WTC11 (cell line): ENCODE results near the gene SRPRB.

Experiments
- GABPB1 ChIP-seq: sonication (generic); formaldehyde crosslinking; IDR thresholded peaks from 2 replicates; pipeline ENCODE4 v1.8.1; 2023; ENCODE audit warnings: mild to moderate bottlenecking, missing genetic modification reagents
- IRF2 ChIP-seq: sonication (generic); formaldehyde crosslinking; IDR thresholded peaks from 2 replicates; pipeline ENCODE4 v1.8.0; 2022; ENCODE audit warnings: low read depth, missing genetic modification reagents, borderline replicate concordance
- PRRX2 ChIP-seq: fragments of 250-450 bp; sonication (Bioruptor Pico); IDR thresholded peaks from 2 replicates; pipeline ENCODE4 v1.8.0; 2021; ENCODE audit warnings: mild to moderate bottlenecking
- SOX15 ChIP-seq: fragments of 250-450 bp; sonication (Bioruptor Pico); IDR thresholded peaks from 2 replicates; pipeline ENCODE4 v1.9.0; 2021; ENCODE audit warnings: mild to moderate bottlenecking
- SP1 ChIP-seq: sonication (generic); formaldehyde crosslinking; conservative IDR thresholded peaks from 2 replicates; pipeline ENCODE4 v1.8.1; 2022; ENCODE audit warnings: missing genetic modification reagents
- ZNF121 ChIP-seq: sonication (generic); formaldehyde crosslinking; IDR thresholded peaks from 2 replicates; pipeline ENCODE4 v1.8.0; 2023; ENCODE audit warnings: missing genetic modification reagents
- ZNF138 ChIP-seq: sonication (generic); formaldehyde crosslinking; conservative IDR thresholded peaks from 2 replicates; pipeline ENCODE4 v1.8.1; 2022; ENCODE audit warnings: mild to moderate bottlenecking, moderate library complexity, missing genetic modification reagents
- TF ChIP-seq, protein P1 (sequence below): fragments of 200-600 bp; IDR thresholded peaks from 2 replicates; pipeline ENCODE4 v1.8.0; 2022; ENCODE audit warnings: antibody characterized with exemption
- TF ChIP-seq, protein P2 (sequence below): fragments of 250-450 bp; sonication (Bioruptor Pico); IDR thresholded peaks from 2 replicates; pipeline ENCODE4 v1.9.0; 2021; ENCODE audit warnings: moderate library complexity, mild to moderate bottlenecking, inconsistent platforms, borderline replicate concordance
- TF ChIP-seq, protein P3 (sequence below): sonication (generic); formaldehyde crosslinking; IDR thresholded peaks from 2 replicates; pipeline ENCODE4 v1.8.1; 2022; ENCODE audit warnings: missing genetic modification reagents, borderline replicate concordance

DNA sequence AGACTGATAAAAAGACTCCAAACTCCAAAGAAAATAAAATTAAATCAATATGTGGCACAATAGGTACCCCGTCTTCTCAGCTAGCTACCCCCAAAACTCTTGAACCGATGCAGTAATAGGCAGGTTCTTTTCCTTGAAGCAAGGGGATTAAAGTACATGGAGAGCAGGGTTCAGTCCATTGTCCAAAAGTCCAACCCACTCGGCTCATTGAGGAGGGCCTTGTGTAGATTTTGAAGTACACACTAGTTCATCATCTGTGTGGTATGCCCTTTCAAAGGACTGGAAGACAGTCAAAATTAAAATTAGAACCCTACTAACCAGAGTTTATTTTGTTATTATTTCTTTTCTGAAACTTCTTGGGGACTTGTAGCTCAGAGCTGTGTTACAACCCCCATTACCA, 36.1 kb upstream of the SRPRB start:
- TF ChIP-seq, protein P1, sequence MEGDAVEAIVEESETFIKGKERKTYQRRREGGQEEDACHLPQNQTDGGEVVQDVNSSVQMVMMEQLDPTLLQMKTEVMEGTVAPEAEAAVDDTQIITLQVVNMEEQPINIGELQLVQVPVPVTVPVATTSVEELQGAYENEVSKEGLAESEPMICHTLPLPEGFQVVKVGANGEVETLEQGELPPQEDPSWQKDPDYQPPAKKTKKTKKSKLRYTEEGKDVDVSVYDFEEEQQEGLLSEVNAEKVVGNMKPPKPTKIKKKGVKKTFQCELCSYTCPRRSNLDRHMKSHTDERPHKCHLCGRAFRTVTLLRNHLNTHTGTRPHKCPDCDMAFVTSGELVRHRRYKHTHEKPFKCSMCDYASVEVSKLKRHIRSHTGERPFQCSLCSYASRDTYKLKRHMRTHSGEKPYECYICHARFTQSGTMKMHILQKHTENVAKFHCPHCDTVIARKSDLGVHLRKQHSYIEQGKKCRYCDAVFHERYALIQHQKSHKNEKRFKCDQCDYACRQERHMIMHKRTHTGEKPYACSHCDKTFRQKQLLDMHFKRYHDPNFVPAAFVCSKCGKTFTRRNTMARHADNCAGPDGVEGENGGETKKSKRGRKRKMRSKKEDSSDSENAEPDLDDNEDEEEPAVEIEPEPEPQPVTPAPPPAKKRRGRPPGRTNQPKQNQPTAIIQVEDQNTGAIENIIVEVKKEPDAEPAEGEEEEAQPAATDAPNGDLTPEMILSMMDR = no peak
- no peak for TF ChIP-seq SOX15 (CRISPR knock-in tag)
- no peak for TF ChIP-seq IRF2 (CRISPR knock-in tag)
- no peak for TF ChIP-seq ZNF138 (CRISPR knock-in tag)
- no peak for TF ChIP-seq PRRX2 (CRISPR knock-in tag)
- TF ChIP-seq ZNF121 (CRISPR knock-in tag) = no peak
- TF ChIP-seq, protein P2, sequence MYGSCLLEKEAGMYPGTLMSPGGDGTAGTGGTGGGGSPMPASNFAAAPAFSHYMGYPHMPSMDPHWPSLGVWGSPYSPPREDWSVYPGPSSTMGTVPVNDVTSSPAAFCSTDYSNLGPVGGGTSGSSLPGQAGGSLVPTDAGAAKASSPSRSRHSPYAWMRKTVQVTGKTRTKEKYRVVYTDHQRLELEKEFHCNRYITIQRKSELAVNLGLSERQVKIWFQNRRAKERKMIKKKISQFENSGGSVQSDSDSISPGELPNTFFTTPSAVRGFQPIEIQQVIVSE = no peak
- TF ChIP-seq SP1 = no peak
- TF ChIP-seq, protein P3, sequence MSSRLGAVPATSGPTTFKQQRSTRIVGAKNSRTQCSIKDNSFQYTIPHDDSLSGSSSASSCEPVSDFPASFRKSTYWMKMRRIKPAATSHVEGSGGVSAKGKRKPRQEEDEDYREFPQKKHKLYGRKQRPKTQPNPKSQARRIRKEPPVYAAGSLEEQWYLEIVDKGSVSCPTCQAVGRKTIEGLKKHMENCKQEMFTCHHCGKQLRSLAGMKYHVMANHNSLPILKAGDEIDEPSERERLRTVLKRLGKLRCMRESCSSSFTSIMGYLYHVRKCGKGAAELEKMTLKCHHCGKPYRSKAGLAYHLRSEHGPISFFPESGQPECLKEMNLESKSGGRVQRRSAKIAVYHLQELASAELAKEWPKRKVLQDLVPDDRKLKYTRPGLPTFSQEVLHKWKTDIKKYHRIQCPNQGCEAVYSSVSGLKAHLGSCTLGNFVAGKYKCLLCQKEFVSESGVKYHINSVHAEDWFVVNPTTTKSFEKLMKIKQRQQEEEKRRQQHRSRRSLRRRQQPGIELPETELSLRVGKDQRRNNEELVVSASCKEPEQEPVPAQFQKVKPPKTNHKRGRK (CRISPR knock-in tag) = no peak
- TF ChIP-seq GABPB1 (CRISPR knock-in tag) = no peak
